HG03135 (cell line): ENCODE results near the gene SLC2A9.
"Not testable (repeated sequence)": the region's sequence is repeated elsewhere in the genome, so short reads cannot be mapped to it uniquely, and the experiment has no call there.

Source experiments
- ATAC-seq: cut with Tn5 transposase; IDR thresholded peaks from one replicate; pipeline ENCODE4 v1.9.1; 2021; ENCODE audit warnings: mild to moderate bottlenecking, moderate library complexity; ENCODE audit not compliant: unreplicated experiment

SLC2A9 gene

GRCh38 chr4:9932771-9933170 is 88.5 kb downstream of the SLC2A9 start:
- ATAC-seq: no peak

GRCh38 chr4:9931146-9931545 is 90.2 kb downstream of the SLC2A9 start:
- ATAC-seq: no peak

GRCh38 chr4:9929111-9929510 is 92.2 kb downstream of the SLC2A9 start:
- ATAC-seq: no peak

- ATAC-seq: no peak
Observed at GRCh38 chr4:9927341-9928007, 93.8 kb downstream of the SLC2A9 start.

- no peak for ATAC-seq
Observed at GRCh38 chr4:9926586-9926985, 94.7 kb downstream of the SLC2A9 start.

GRCh38 chr4:9925750-9926439 is 95.4 kb downstream of the SLC2A9 start:
- no peak for ATAC-seq

GRCh38 chr4:9924750-9925149 is 96.5 kb downstream of the SLC2A9 start:
- ATAC-seq: no peak

GRCh38 chr4:9923195-9923812 is 98.0 kb downstream of the SLC2A9 start:
- ATAC-seq: no peak

- no peak for ATAC-seq
Observed at GRCh38 chr4:9921326-9921725, 100.0 kb downstream of the SLC2A9 start.

- no peak for ATAC-seq
Observed at GRCh38 chr4:9920029-9920428, 101.3 kb downstream of the SLC2A9 start.

GRCh38 chr4:9919047-9919446 is 102.2 kb downstream of the SLC2A9 start:
- ATAC-seq: no peak

- no peak for ATAC-seq
Observed at GRCh38 chr4:9918484-9918883, 102.8 kb downstream of the SLC2A9 start.

GRCh38 chr4:9916937-9917336 is 104.4 kb downstream of the SLC2A9 start:
- ATAC-seq: no peak

GRCh38 chr4:9916346-9916745 is 105.0 kb downstream of the SLC2A9 start:
- no peak for ATAC-seq

- no peak for ATAC-seq
Observed at GRCh38 chr4:9913846-9914245, 107.5 kb downstream of the SLC2A9 start.

GRCh38 chr4:9906996-9907395 is 114.3 kb downstream of the SLC2A9 start:
- ATAC-seq: no peak

- no peak for ATAC-seq
Observed at GRCh38 chr4:9904976-9905587, 116.2 kb downstream of the SLC2A9 start.

- no peak for ATAC-seq
Observed at GRCh38 chr4:9903317-9903716, 118.0 kb downstream of the SLC2A9 start.

- no peak for ATAC-seq
Observed at GRCh38 chr4:9901257-9901656, 120.0 kb downstream of the SLC2A9 start.

GRCh38 chr4:9900633-9901032 is 120.7 kb downstream of the SLC2A9 start:
- not testable (repeated sequence) for ATAC-seq

- no peak for ATAC-seq
Observed at GRCh38 chr4:9899306-9900055, 121.8 kb downstream of the SLC2A9 start.
